ENCODE data around the gene DVL1. TPM values are rescaled to one million over a fixed set of nuclear protein-coding genes. Genes with fewer than 3 reads are reported as not detected.

Gene DVL1
- total and polyA plus RNA-seq, 8 donors, result 41.3 to 229 (median 72.2) TPM

GRCh38 chr1:1361982-1362423 lies 12.8 kb upstream of the DVL1 start:
- no peaks in the 10 kb centered on the region for H3K9me3 ChIP-seq
- no peak for TF ChIP-seq POLR2AphosphoS5 (IDR thresholded peaks at IDR 0.05)
- TF ChIP-seq EP300 (IDR thresholded peaks at IDR 0.05), result no peak
- TF ChIP-seq POLR2A (IDR thresholded peaks at IDR 0.05), result no peak
- peaks cover 0 to 36% (median 12%) of the 10 kb centered on the region in 3 donors for H3K27me3 ChIP-seq
- peak overlapping the region; percentile 8 to 89 (median 84) for H3K27ac ChIP-seq
- H3K36me3 ChIP-seq, result no peaks in the 10 kb centered on the region
- 21 to 31% (median 29%) methylated on average over 13 of the region's 13 CpGs for WGBS, 5 donors
- H3K4me3 ChIP-seq, result no peak overlapping the region
- intact Hi-C loops (cut with DNase I; ENCODE audit: low total_unique reads), result no loop called here
- peaks cover 20 to 50% (median 39%) of the 10 kb centered on the region in 4 donors for H3K4me1 ChIP-seq
- peak in 1 of 2 donors; percentile 79 for DNase-seq

GRCh38 chr1:1361233-1361981 lies 12.2 kb upstream of the DVL1 start:
- no peaks in the 10 kb centered on the region for H3K9me3 ChIP-seq
- WGBS, 5 donors, result 75 to 79% (median 76%) methylated on average over 25 to 35 of the region's 35 CpGs
- intact Hi-C loops (cut with DNase I; ENCODE audit: low total_unique reads), result no loop called here
- H3K27me3 ChIP-seq, result peaks cover 0 to 42% (median 18%) of the 10 kb centered on the region in 3 donors
- H3K4me1 ChIP-seq, result peaks cover 26 to 56% (median 45%) of the 10 kb centered on the region in 4 donors
- no peak overlapping the region for H3K4me3 ChIP-seq
- H3K36me3 ChIP-seq, result no peaks in the 10 kb centered on the region
- DNase-seq, result peak in 1 of 2 donors; percentile 12
- H3K27ac ChIP-seq, result peak overlapping the region; percentile 8 to 89 (median 84)
- no peak for TF ChIP-seq POLR2AphosphoS5 (IDR thresholded peaks at IDR 0.05)
- TF ChIP-seq POLR2A (IDR thresholded peaks at IDR 0.05), result no peak
- TF ChIP-seq CTCF (IDR thresholded peaks at IDR 0.05), result no peak
- no peak for TF ChIP-seq EP300 (IDR thresholded peaks at IDR 0.05)

- Histone ChIP-seq H3K27ac (peak overlapping the region; percentile 30 to 89 (median 85)), H3K9me3 (no peaks in the 10 kb centered on the region), H3K36me3 (no peaks in the 10 kb centered on the region), H3K27me3 (peaks cover 0 to 50% (median 19%) of the 10 kb centered on the region in 3 donors), H3K4me3 (no peak overlapping the region), H3K4me1 (peaks cover 34 to 64% (median 52%) of the 10 kb centered on the region in 4 donors)
- intact Hi-C loops (cut with DNase I; ENCODE audit: low total_unique reads), result no loop called here
- peak in 1 of 2 donors; percentile 68 for DNase-seq
- TF ChIP-seq EP300 (IDR thresholded peaks at IDR 0.05) (no peak), POLR2AphosphoS5 (IDR thresholded peaks at IDR 0.05) (peak in 1 of 3 donors; percentile 57)
- 64 to 69% (median 65%) methylated on average over 19 to 20 of the region's 20 CpGs for WGBS, 5 donors
Observed at GRCh38 chr1:1360506-1361169, 11.4 kb upstream of the DVL1 start.

GRCh38 chr1:1359664-1360468 lies 10.6 kb upstream of the DVL1 start:
- H3K4me3 ChIP-seq, result no peak overlapping the region
- peaks cover 42 to 71% (median 60%) of the 10 kb centered on the region in 4 donors for H3K4me1 ChIP-seq
- peak in 1 of 2 donors; percentile 73 for DNase-seq
- H3K27ac ChIP-seq, result peak overlapping the region; percentile 30 to 89 (median 85)
- peaks cover 0 to 1% (median 0%) of the 10 kb centered on the region in 4 donors for H3K36me3 ChIP-seq
- TF ChIP-seq POLR2AphosphoS5 (IDR thresholded peaks at IDR 0.05) (no peak), POLR2A (IDR thresholded peaks at IDR 0.05) (no peak), EP300 (IDR thresholded peaks at IDR 0.05) (no peak), CTCF (IDR thresholded peaks at IDR 0.05) (no peak)
- whole genome bisulfite sequencing, 5 donors, result 44 to 64% (median 59%) methylated on average over 17 to 28 of the region's 28 CpGs
- H3K27me3 ChIP-seq, result peaks cover 0 to 57% (median 27%) of the 10 kb centered on the region in 3 donors
- intact Hi-C loops (cut with DNase I; ENCODE audit: low total_unique reads), result no loop called here
- H3K9me3 ChIP-seq, result no peaks in the 10 kb centered on the region

- Histone ChIP-seq H3K27me3 (peaks cover 0 to 63% (median 33%) of the 10 kb centered on the region in 3 donors), H3K36me3 (peaks cover 0 to 7% (median 2%) of the 10 kb centered on the region in 4 donors)
Observed at GRCh38 chr1:1359308-1359663, 10.1 kb upstream of the DVL1 start.

More at GRCh38 chr1:1359308-1359663, 10.1 kb upstream of the DVL1 start:
- 49 to 64% (median 56%) methylated on average over 6 of the region's 6 CpGs for WGBS, 5 donors
- intact Hi-C loops (cut with DNase I; ENCODE audit: low total_unique reads), result no loop called here
- TF ChIP-seq POLR2AphosphoS5 (IDR thresholded peaks at IDR 0.05) (no peak), POLR2A (IDR thresholded peaks at IDR 0.05) (no peak), CTCF (IDR thresholded peaks at IDR 0.05) (no peak), EP300 (IDR thresholded peaks at IDR 0.05) (no peak)
- Histone ChIP-seq H3K4me3 (no peak overlapping the region), H3K27ac (peak overlapping the region; percentile 30 to 89 (median 85)), H3K9me3 (no peaks in the 10 kb centered on the region), H3K4me1 (peaks cover 47 to 77% (median 66%) of the 10 kb centered on the region in 4 donors)
- DNase-seq, result peak in 1 of 2 donors; percentile 55
